SHP77 treated with DMSO at 0.1 percent for 48 hours (cell line): ENCODE results near the gene SLX4IP.

Source experiments
- DNase-seq: peaks from one replicate; lab custom pipeline; 2025; lab: John Stamatoyannopoulos, UW

SLX4IP gene

GRCh38 chr20:10428008-10428407 is 7.1 kb upstream of the SLX4IP start:
- no peak for DNase-seq

DNA sequence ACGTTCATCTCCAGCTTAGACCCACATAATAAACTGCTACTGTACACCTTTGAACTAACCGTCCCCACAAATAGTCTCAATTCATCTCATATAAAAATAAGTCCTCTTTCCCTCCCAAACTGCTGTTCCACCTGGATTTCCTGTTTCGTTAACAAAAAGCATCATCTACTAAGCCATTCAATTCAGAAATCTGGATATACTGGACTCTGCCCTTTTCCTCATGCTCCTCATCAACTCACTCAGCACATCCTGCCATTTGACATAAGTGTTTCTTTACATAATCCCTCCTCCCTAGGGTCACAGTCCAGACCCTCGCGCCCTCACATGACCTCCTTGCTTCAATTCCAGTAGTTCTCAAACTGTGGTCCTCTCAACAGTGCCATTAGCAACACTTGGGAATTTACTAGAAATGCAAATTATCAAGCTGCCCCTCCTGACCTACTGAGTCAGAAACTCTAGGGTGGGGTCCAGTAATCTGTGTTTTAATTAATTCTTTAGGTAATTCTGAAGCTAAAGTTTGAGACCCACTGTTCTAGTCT is 5.6 kb upstream of the SLX4IP start:
- DNase-seq = no peak

- DNase-seq = no peak
These were observed 5.1 kb upstream of the SLX4IP start for GRCh38 chr20:10430000-10430466.

DNA sequence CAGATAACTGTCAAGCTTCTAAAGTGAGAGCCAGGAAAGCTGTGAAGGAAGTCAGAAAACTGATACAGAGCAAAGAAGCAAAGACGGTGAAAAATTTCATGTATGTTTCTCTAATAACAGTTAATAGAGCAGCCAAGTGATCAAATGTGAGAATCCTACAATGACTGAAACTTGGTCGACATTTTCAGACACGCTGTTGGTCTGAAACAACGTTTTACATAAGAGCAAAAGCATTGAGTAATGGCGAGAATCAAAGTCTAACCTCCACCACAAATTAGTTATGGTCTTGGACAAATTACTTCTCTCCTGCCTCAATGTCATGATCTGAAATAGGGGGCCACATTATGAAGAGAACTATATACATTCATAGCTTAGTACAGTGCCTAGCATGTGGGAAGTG is 4.4 kb upstream of the SLX4IP start:
- no peak for DNase-seq

DNA sequence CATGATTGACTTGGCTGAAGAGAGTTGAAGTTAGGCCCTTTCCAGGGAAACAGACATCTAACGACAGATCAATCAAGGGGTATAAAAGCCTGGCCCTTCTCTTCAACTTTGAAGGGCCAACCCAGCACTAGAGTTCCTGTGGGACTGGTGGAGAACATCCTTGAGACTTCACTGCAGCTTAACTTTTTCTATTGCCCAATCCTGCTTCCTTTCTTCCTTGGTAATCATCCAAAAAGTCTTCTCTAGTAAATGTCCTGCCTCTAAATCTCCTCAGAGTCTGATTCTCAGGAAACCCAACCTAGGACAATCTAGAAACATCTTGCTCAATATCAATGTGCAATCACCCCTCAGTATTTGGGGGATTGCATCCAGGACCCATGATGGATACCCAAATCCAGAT is 3.0 kb upstream of the SLX4IP start:
- no peak for DNase-seq

- DNase-seq = no peak
These were observed 2.0 kb upstream of the SLX4IP start for GRCh38 chr20:10433014-10433622.

DNA sequence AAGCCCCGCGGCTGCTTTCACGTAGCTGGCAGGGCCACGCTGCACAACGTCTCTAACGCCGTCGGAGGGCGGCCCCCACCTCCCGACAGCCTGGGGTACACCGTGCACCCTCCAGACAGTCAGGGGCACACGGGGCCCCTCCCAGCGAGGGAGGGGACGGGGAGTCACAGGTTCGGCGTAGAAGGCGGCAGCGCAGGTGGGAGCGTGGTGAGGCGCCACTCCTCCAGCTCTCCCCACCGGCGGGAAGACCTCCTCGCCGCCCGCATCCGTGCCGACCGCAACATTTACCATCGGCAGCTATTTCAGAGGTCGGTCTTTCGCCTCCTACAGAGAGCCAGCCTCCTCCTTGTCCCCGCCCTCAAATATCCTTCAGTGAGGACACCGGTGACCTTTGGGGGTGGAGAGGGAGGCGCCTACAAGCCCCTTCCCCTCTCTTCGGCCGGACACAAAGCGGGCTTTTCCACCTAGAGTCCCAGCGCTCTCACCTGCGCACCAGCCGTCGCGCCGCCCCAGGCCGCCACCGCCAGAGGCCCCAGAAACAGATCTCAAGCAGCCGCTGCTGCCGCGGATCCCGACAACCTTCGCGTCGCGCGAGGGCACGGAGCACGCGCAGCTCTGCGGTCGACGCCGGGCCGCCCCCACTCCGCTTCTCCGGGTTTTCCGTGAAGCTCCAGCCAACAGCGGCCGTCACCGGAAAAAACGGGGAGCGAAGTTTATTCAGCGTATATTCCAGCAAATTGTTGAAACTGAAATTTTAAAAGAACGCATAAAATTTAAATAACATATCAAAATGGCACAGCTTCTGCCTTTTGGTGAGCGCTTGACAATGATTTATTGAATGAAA is 1.3 kb upstream of the SLX4IP start, which contains the start of gene MKKS:
Gene MKKS (minus strand): TSS at position 600 of the 844 bp plus-strand sequence. CDS start 20,708 bp downstream, outside the sequence.
- peak; percentile 96 for DNase-seq

GRCh38 chr20:10434467-10434831 is 656 bp upstream of the SLX4IP start:
- peak; percentile 99 for DNase-seq

DNA sequence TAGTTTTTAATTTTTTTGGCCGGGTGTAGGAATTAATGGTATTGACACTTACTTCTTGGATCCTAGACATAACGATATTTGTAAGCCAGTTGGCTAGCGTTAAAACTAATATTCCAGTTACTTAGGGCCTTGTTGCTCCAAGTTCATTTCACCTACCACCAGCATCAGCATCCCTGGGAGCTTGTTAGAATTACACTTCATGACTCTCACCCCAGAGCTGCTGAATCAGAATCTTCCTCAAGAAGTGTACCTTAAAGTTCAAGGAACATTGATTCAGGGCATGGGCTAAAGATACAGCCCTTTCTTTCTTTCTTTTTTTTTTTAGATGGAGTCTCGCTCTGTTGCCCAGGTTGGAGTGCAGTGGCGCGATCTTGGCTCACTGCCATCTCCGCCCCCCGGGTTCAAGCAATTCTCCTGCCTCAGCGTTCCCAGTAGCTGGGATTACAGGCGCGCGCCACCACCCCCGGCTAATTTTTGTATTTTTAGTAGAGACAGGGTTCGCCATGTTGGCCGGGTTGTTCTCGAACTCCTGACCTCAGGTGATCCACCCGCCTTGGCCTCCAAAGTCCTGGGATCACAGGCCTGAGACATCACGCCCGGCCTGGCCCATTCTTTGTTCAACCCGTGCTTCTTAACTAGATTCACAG is 1.1 kb downstream of the SLX4IP start:
- no peak for DNase-seq

GRCh38 chr20:10438217-10438616 is 3.1 kb downstream of the SLX4IP start:
- no peak for DNase-seq

DNA sequence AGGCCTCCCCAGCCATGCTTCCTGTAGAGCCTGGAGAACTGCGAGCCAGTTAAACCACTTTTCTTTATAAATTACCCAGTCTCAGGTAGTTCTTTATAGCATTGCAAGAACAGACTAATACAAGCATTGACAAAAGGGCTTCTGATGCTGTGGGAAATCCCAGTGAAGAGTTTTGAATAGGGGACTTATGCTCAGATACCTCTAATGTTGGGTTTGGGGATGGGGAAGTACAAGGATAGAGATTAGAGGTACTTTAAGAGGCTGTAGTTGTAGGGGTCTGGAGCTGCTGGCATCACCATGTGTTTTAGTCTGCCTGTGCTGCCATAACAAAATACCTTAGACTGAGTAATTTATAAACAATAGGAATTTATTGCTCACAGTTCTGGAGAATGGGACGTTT is 8.8 kb downstream of the SLX4IP start:
- no peak for DNase-seq

DNA sequence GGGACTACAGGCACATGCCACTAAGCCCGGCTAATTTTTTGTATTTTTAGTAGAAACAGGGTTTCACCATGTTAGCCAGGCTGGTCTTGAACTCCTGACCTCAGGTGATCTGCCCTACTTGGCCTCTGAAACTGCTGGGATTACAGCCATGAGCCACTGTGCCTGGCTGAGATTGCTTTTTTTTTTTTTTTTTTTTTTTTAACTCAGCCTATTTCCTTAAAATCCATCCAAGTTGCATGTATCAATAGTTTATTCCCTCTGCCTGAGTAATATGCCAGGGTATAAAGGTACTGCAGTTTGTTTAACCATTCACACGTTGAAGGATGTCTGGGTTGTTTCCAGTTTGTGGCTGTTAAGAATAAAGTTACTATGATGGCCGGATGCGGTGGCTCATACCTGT is 10.7 kb downstream of the SLX4IP start:
- DNase-seq = no peak

DNA sequence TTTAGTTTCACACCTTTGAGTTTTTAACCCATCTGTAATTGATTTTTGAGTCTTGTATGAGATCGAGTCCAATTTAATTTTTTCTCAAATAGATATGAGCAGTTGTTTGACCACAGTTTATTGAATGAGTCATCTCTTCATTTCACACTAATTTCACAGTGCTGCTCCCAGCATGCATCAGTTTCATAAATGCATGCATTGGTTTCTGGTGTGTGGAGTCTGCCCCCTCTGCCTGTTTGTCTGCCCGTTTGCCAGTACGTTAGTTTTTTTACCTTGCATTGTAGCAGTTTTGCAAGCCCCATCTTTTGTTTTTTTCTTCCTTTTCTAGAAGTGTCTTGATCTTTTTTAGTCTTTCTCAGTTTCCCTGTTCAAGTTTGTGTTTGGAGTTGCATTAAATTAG is 11.9 kb downstream of the SLX4IP start:
- no peak for DNase-seq

GRCh38 chr20:10448270-10449156 is 13.4 kb downstream of the SLX4IP start:
- DNase-seq = no peak

GRCh38 chr20:10449270-10449669 is 14.2 kb downstream of the SLX4IP start:
- DNase-seq = no peak

DNA sequence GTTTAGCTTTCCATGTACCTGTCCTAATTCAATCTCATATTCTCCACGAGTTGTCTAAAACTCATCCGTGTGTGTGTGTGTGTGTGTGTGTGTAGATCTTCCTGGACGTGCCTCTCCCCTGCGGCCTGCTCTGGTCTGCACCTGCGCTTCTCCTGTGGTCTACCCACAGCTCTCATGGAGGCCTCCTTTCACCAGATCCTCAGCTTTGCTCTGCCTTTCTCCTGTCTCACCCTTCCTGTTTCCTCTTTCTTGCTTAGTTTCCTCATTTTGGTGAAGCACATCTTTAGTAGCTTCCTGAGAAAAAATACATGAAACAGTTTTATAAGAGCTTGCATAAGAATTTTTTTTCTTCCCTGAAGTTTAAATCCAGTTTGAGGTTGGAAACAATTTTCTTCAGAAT is 18.1 kb downstream of the SLX4IP start:
- DNase-seq = no peak

- DNase-seq = no peak
These were observed 19.1 kb downstream of the SLX4IP start for GRCh38 chr20:10454151-10454750.

DNA sequence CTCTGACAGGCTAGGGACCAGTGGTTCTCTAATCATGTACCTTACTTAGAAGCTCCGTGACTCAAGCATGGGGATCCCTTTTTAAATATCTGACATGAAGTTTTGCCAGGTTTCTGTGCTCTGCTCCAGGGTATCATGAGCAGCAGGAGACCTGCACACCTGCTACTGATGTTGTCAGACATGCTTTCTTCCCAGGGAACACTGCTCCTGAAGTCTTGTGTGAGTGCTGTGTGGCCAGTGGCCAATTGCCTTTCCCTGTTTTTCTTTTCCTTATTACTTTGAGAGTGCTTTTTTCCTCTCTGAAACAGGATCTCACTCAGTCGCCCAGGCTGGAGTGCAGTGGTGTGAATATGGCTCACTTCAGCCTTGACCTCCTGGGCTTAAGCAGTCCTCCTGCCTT is 26.4 kb downstream of the SLX4IP start:
- no peak for DNase-seq

DNA sequence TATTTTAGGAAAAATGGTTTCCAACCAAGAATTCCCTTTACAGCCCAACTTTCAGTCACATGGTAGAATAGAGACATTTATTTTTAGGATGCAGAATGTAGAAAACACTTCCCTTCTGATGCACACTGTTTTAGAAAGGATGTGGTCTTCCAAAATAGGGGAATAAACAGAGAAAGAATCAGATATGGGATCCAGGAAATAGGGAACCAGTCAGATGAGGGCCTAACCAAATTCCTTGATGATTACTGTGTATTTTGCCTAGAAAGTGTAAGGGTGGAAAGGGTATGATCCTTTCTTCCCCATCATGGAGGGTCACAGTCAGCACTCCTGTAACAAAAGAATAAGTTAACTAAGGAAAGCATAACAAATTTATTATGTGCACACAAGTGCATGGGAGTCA is 27.4 kb downstream of the SLX4IP start:
- DNase-seq = no peak

DNA sequence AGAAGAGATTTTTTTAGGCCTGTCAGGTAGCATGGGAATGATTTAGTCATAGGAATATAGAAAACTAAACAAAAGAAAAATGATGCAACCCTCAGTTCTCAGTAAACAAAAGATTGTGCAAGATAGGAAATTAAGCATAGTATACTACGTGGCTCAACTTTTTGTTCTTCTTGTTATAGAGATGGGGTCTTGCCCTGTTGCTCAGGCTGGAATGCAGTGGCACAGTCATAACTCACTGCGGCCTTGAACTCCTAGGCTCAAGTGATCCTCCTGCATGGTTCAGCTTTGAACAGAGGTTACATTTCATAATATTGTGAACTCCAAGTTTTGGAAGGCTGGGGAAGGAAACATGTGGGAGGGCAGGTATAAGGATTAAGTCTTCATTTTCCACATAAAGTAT is 28.5 kb downstream of the SLX4IP start:
- DNase-seq = no peak

DNA sequence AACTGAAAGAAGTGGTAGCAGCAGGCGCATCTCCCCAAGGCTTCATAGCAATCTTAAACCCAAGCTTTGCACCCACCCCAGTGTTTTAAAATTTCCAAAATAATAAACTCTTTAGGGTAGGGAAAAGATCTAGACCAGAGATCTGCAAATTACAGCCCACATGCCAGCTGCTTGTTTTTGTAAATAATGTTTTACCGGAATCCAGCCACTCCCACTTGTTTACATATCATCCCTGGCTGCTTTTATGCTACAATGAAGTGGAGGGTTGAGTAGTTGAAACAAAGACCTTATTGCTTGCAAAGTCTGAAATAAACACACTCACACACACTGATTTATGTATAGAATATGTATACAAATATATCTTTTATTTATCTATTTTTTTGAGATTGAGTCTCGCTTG is 30.0 kb downstream of the SLX4IP start:
- DNase-seq = no peak
